Endothelial cell (in vitro differentiated cells): Measurements from ENCODE around the gene REEP6. TPM values are rescaled to one million over a fixed set of nuclear protein-coding genes. Genes with fewer than 3 reads are reported as not detected.

Source experiments
- DNase-seq: peaks from one replicate; pipeline ENCODE4 v3.0.0; 2021; ENCODE audit warnings: low spot score
- H3K27ac Mint-ChIP-seq: one replicate; pipeline ENCODE4 v1.8.0; 2021; ENCODE audit warnings: mixed read lengths, inconsistent platforms; ENCODE audit not compliant: unreplicated experiment
- H3K27me3 Mint-ChIP-seq: one replicate; pipeline ENCODE4 v1.8.0; 2021; ENCODE audit warnings: mild to moderate bottlenecking, moderate library complexity, mixed read lengths, inconsistent platforms; ENCODE audit not compliant: unreplicated experiment
- H3K36me3 Mint-ChIP-seq: one replicate; pipeline ENCODE4 v1.8.0; 2021; ENCODE audit warnings: mild to moderate bottlenecking, low read depth, mixed read lengths, inconsistent platforms; ENCODE audit not compliant: unreplicated experiment
- H3K4me1 Mint-ChIP-seq: one replicate; pipeline ENCODE4 v1.8.0; 2021; ENCODE audit warnings: mild to moderate bottlenecking, mixed read lengths, inconsistent platforms; ENCODE audit not compliant: unreplicated experiment
- H3K4me3 Mint-ChIP-seq: one replicate; pipeline ENCODE4 v1.8.0; 2021; ENCODE audit warnings: mild to moderate bottlenecking, mixed read lengths, inconsistent platforms; ENCODE audit not compliant: unreplicated experiment
- H3K9me3 Mint-ChIP-seq: one replicate; pipeline ENCODE4 v1.8.0; 2021; ENCODE audit warnings: mixed read lengths, inconsistent platforms; ENCODE audit not compliant: unreplicated experiment
- CTCF ChIP-seq: fragments of 200-600 bp; sonication (generic); IDR thresholded peaks from one replicate; pipeline ENCODE4 v1.5.0; 2021; ENCODE audit warnings: antibody characterized with exemption; ENCODE audit not compliant: unreplicated experiment
- total RNA-seq: library from RNA; stranded (reverse); fragmentation: NEBNext Ultra II Directional; extraction: Animal tissue kit (Norgen Biotek cat#: 25700); gene quantifications from one replicate; pipeline ENCODE4 v1.2.1, GENCODE V29; 2021; ENCODE audit not compliant: unreplicated experiment

Gene REEP6
- total RNA-seq, 1 donor from 2014 or later: 2.3 TPM

GRCh38 chr19:1507192-1507660, 16.2 kb downstream of the REEP6 start:
- TF ChIP-seq CTCF: no peak
- Mint-ChIP-seq H3K27me3 (peaks cover 7% of the 10 kb centered on the region), H3K36me3 (peaks cover 3% of the 10 kb centered on the region), H3K9me3 (no peaks in the 10 kb centered on the region), H3K4me3 (no peak overlapping the region), H3K4me1 (peaks cover 5% of the 10 kb centered on the region), H3K27ac (no peak overlapping the region)
- DNase-seq: no peak

DNA sequence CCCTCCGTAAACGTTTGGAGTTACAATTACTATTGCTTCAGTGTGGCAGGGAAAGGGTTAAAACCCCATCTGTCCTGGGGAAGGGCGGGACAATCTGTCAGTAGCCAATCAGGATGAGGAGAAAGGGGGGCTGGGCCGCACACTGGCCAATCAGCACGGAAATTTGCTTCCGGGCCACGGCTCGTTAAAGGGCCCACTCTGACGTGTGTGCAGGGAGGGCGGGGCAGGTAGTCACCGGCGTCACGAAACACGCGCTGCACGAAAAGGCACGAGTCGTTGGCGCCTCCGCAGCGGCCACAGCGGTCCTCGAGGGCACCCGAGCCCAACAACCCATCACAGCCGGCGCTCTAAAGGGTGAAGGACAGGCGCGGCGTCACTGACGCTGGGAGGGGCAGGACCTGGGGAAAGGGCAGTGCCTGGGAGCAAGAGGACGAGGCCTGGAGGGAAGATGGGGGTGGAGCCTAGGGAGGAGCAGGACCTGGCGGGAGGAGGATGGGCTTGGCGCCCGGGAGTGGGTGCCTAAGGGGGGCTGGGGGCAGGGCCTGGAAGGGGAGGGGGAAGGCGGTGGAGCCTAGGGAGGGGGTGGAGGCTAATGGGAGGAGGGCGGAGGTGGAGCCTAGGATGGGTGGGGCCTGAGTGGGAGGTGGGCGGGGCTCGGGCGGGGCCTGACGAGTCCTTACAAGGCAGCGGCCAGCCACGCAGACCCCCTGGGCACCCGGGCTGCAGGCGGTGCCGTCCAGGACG, 17.0 kb downstream of the REEP6 start:
- Mint-ChIP-seq H3K4me1 (peaks cover 5% of the 10 kb centered on the region), H3K27ac (peak overlapping the region; percentile 72), H3K4me3 (peak overlapping the region; percentile 77), H3K9me3 (no peaks in the 10 kb centered on the region), H3K27me3 (peaks cover 7% of the 10 kb centered on the region), H3K36me3 (peaks cover 3% of the 10 kb centered on the region)
- TF ChIP-seq CTCF: no peak
- peak; percentile 84 for DNase-seq

DNA sequence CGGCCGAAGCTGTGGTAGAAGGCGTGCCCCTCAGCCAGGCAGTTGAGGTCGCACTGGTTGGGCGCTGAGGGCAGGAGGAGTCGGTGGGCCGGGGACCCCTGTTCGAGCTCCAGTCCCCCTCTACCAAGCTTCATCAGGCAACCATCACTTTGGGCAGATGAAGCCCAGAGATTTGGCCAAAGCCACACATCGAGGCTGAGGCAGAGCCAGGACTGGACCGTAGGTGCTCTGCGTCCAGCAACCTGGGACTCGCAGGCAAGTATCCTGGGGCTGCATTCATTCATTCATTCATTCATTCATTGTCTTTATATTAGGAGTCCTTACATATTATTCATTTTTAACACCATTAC, 17.5 kb downstream of the REEP6 start:
- Mint-ChIP-seq H3K9me3 (no peaks in the 10 kb centered on the region), H3K27ac (peak overlapping the region; percentile 61), H3K36me3 (peaks cover 3% of the 10 kb centered on the region), H3K4me3 (no peak overlapping the region), H3K27me3 (peaks cover 7% of the 10 kb centered on the region), H3K4me1 (peaks cover 5% of the 10 kb centered on the region)
- no peak for DNase-seq
- TF ChIP-seq CTCF: no peak

- Mint-ChIP-seq H3K4me3 (peak overlapping the region; percentile 2), H3K27me3 (peaks cover 3% of the 10 kb centered on the region), H3K27ac (peak overlapping the region; percentile 5), H3K4me1 (peaks cover 5% of the 10 kb centered on the region), H3K9me3 (no peaks in the 10 kb centered on the region), H3K36me3 (peaks cover 3% of the 10 kb centered on the region)
- TF ChIP-seq CTCF: no peak
- DNase-seq: no peak
These were observed 18.8 kb downstream of the REEP6 start for GRCh38 chr19:1509602-1510441.

DNA sequence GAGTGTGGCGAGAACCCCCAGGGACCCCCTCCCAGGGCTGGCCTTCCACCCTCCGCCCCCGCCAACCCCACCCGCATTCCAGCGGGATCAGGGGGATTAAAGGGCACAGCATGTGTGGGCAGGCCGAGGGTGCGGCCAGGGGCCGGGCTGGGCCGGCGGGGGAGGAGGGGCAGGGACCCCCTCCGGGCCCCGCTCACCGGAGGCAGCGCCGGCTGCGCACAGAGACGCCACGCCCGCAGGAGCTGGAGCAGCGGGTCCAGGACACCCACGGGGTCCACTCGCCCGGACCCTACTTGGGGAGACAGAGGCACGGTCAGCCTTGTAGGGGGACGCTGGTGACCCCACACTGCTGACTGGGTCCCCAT, 19.4 kb downstream of the REEP6 start:
- Mint-ChIP-seq H3K9me3 (no peaks in the 10 kb centered on the region), H3K27me3 (peaks cover 3% of the 10 kb centered on the region), H3K36me3 (no peaks in the 10 kb centered on the region), H3K4me1 (peaks cover 5% of the 10 kb centered on the region), H3K27ac (no peak overlapping the region), H3K4me3 (no peak overlapping the region)
- no peak for DNase-seq
- no peak for TF ChIP-seq CTCF
